ENCODE data around the gene SNTG2. TPM values are rescaled to one million over a fixed set of nuclear protein-coding genes. Genes with fewer than 3 reads are reported as not detected.

SNTG2 gene
- total RNA-seq, 1 donor from 2014 or later = 11.8 TPM

- no peaks in the 10 kb centered on the region for H3K36me3 ChIP-seq
- no peaks in the 10 kb centered on the region for H3K27me3 ChIP-seq
- H3K9me3 ChIP-seq = no peaks in the 10 kb centered on the region
- intact Hi-C loops (cut with DNase I) = no loop called here
- no peaks in the 10 kb centered on the region for H3K4me1 ChIP-seq
- TF ChIP-seq POLR2AphosphoS5 (IDR thresholded peaks at IDR 0.05; ENCODE audit: insufficient read depth in 1 of 2, low read depth in 1 of 2) (no peak), POLR2A (IDR thresholded peaks at IDR 0.05) (no peak)
- TF ChIP-seq, protein P1, sequence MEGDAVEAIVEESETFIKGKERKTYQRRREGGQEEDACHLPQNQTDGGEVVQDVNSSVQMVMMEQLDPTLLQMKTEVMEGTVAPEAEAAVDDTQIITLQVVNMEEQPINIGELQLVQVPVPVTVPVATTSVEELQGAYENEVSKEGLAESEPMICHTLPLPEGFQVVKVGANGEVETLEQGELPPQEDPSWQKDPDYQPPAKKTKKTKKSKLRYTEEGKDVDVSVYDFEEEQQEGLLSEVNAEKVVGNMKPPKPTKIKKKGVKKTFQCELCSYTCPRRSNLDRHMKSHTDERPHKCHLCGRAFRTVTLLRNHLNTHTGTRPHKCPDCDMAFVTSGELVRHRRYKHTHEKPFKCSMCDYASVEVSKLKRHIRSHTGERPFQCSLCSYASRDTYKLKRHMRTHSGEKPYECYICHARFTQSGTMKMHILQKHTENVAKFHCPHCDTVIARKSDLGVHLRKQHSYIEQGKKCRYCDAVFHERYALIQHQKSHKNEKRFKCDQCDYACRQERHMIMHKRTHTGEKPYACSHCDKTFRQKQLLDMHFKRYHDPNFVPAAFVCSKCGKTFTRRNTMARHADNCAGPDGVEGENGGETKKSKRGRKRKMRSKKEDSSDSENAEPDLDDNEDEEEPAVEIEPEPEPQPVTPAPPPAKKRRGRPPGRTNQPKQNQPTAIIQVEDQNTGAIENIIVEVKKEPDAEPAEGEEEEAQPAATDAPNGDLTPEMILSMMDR (IDR thresholded peaks at IDR 0.05) = no peak
- DNase-seq (ENCODE audit: extremely low spot score in 2 of 2) = no peak
- H3K4me3 ChIP-seq = no peak overlapping the region
- no peak overlapping the region for H3K27ac ChIP-seq
Measured at GRCh38 chr2:1078326-1078725, 127.7 kb downstream of the SNTG2 start.

DNA sequence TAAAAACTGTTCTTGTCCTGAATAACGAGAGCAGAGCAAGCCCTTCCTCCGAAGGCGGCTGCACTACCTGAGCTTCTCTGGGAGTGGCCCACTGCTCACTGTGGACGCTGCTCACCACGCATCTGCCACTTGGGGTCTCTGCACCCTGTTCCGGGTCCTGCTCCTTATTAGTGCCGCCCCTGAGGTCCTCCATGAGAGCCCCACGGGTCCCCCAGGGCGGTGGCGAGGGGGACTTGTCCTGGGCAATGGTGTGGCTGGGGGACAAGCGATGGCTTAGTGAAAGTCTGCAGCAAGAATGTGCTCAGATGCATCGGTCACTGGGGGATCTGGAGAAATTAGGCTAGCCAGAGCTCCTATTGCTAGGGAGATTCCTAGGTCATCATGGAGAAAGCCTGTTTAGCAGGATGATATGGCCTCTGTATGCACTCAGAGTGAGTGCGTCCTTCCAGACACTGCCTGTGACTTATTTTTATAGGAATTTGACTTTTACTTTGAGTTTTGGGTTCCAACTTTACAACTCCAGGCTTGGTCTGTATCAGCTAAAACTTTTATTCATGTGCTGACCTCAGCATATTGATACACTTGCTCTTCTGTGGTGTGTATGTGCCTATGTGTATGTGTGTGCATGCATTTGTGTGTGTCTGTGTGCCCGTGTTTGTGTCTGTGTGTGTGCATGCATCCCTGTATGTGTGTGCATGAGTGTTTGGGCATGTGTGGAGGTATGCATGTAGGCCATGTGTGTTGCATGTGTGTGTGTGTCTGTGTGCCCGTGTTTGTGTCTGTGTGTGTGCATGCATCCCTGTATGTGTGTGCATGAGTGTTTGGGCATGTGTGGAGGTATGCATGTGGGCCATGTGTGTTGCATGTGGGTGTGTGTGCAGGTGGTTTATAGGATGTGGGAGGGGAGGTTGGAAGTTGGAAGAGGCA, 129.5 kb downstream of the SNTG2 start:
- TF ChIP-seq, protein P1 (IDR thresholded peaks at IDR 0.05) = no peak
- TF ChIP-seq POLR2A (IDR thresholded peaks at IDR 0.05) (no peak), POLR2AphosphoS5 (IDR thresholded peaks at IDR 0.05; ENCODE audit: insufficient read depth in 1 of 2, low read depth in 1 of 2) (no peak)
- intact Hi-C loops (cut with DNase I) = no loop called here
- DNase-seq (ENCODE audit: extremely low spot score in 2 of 2) = no peak
- H3K4me3 ChIP-seq = no peak overlapping the region
- no peak overlapping the region for H3K27ac ChIP-seq
- no peaks in the 10 kb centered on the region for H3K4me1 ChIP-seq
- H3K9me3 ChIP-seq = no peaks in the 10 kb centered on the region
- no peaks in the 10 kb centered on the region for H3K27me3 ChIP-seq
- H3K36me3 ChIP-seq = no peaks in the 10 kb centered on the region

- no peaks in the 10 kb centered on the region for H3K9me3 ChIP-seq
- no peak overlapping the region for H3K4me3 ChIP-seq
- intact Hi-C loops (cut with DNase I) = no loop called here
- no peak for TF ChIP-seq POLR2AphosphoS5 (IDR thresholded peaks at IDR 0.05; ENCODE audit: insufficient read depth in 1 of 2, low read depth in 1 of 2)
- H3K36me3 ChIP-seq = no peaks in the 10 kb centered on the region
- no peaks in the 10 kb centered on the region for H3K27me3 ChIP-seq
- no peaks in the 10 kb centered on the region for H3K4me1 ChIP-seq
- H3K27ac ChIP-seq = no peak overlapping the region
- no peak for DNase-seq (ENCODE audit: extremely low spot score in 2 of 2)
Measured at GRCh38 chr2:1081451-1082225, 131.0 kb downstream of the SNTG2 start.

DNA sequence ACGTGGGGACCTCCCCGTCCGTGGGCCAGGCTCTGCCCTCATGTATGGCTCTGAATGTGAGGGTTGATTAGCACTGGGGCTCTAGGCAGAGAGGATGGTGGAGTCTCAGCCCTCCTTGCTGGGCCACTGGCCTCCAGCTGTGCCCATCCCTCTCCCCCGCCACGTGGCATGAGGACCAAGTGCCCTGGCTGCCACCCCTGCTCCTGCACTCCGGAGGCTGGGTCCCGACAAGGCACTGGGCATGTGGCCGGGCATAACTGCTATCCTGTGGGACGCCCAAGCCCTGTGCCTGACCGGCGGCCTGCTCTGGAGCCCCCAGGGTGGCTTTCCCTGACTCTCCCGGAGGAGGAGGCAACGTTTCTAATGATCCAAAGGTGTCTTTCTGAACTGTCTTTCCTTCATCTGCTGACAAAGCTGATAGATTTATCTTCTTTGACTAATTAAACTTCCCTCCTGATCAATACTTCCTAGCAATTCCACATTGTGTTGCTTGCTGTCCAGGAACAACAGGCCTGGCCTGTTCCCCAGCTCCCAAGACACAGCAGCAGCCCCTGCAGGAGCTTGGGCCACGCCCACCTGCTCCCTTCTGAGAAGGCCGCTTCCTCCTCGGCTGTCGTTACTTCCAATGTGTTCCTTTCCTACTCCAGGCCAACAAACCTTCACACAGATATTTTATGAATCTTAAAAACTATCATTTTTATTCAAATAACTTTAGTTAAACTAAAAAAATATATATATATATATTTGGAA, 132.0 kb downstream of the SNTG2 start:
- Histone ChIP-seq H3K4me3 (no peak overlapping the region), H3K4me1 (no peaks in the 10 kb centered on the region), H3K9me3 (no peaks in the 10 kb centered on the region), H3K27me3 (no peaks in the 10 kb centered on the region), H3K27ac (no peak overlapping the region), H3K36me3 (no peaks in the 10 kb centered on the region)
- no peak for TF ChIP-seq POLR2AphosphoS5 (IDR thresholded peaks at IDR 0.05; ENCODE audit: insufficient read depth in 1 of 2, low read depth in 1 of 2)
- TF ChIP-seq, protein P1 (IDR thresholded peaks at IDR 0.05) = no peak
- no peak for TF ChIP-seq POLR2A (IDR thresholded peaks at IDR 0.05)
- no peak for DNase-seq (ENCODE audit: extremely low spot score in 2 of 2)
- intact Hi-C loops (cut with DNase I) = no loop called here

DNA sequence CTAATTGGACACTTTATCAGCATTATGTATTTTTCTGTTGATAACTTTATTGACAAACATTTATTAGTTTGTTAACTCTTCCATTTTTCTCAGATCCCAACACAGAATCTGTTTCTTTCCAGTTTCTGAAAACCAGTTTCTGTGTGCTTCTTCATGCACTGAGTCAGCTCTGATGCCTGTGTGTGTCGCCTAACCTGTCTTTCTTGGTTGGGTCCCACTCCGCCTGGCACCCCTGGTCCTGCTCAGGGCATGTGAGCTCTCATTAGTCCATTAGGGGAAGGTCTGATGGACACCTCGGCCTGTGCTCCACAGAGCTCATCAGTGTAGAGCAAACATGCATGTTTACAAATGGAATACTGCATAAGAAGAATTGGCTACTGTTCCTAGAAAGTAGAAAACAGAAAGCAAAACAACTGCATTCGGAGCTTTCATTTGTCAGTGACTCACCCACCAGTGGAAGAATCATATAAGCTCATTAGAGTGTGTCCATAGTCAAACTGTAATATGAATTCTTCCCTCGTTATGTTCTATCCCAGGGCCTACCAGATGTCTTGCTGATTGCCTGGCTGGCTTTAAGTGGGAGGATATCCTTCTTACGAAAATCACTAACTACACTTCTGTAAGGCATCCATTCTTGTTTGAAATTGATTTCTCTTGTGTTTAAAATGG, 137.7 kb downstream of the SNTG2 start:
- no peak overlapping the region for H3K27ac ChIP-seq
- H3K27me3 ChIP-seq = no peaks in the 10 kb centered on the region
- H3K9me3 ChIP-seq = no peaks in the 10 kb centered on the region
- intact Hi-C loops (cut with DNase I) = no loop called here
- no peak for TF ChIP-seq POLR2A (IDR thresholded peaks at IDR 0.05)
- TF ChIP-seq, protein P1 (IDR thresholded peaks at IDR 0.05) = no peak
- TF ChIP-seq POLR2AphosphoS5 (IDR thresholded peaks at IDR 0.05; ENCODE audit: insufficient read depth in 1 of 2, low read depth in 1 of 2) = no peak
- H3K4me1 ChIP-seq = no peaks in the 10 kb centered on the region
- H3K4me3 ChIP-seq = no peak overlapping the region
- no peak for DNase-seq (ENCODE audit: extremely low spot score in 2 of 2)
- H3K36me3 ChIP-seq = no peaks in the 10 kb centered on the region
